HEK293 (cell line): ENCODE results near the gene TIMM44.

Experiments
- CTCF ChIA-PET: fragments of 350-600 bp; formaldehyde crosslinking; extraction: SDS; loops from one replicate; lab custom pipeline; 2021; ENCODE audit warnings: antibody characterized with exemption; lab: Yijun Ruan, JAX
- POLR2A ChIA-PET: fragments of 300-600 bp; formaldehyde crosslinking; extraction: SDS; loops from one replicate; lab custom pipeline; 2020; ENCODE audit warnings: antibody characterized with exemption, inconsistent platforms; lab: Yijun Ruan, JAX
- H3K27ac ChIP-seq: fragments of 200-500 bp; sonication (Bioruptor generic); 2 replicates; pipeline ENCODE4 v1.5.1; 2014; ENCODE audit warnings: low read depth, low read length, control low read depth, inconsistent platforms; ENCODE audit errors: extremely low read depth
- H3K36me3 ChIP-seq, 2 experiments: fragments of 200-500 bp in 1 of 2; sonication (Bioruptor generic) in 1 of 2; 1 replicate in 1 of 2; 2 replicates in 1 of 2; pipeline ENCODE4 v1.5.1; 2014 to 2017; ENCODE audit warnings: inconsistent platforms in 2 of 2, low read length in 2 of 2; ENCODE audit not compliant: control insufficient read depth in 2 of 2, insufficient read depth in 1 of 2
- H3K4me1 ChIP-seq: fragments of 200-500 bp; sonication (Bioruptor generic); 2 replicates; pipeline ENCODE4 v1.5.1; 2014; ENCODE audit warnings: mild to moderate bottlenecking, low read length, inconsistent platforms; ENCODE audit not compliant: control insufficient read depth, insufficient read depth
- H3K4me3 ChIP-seq: 2 replicates; pipeline ENCODE4 v1.5.1; 2011; ENCODE audit warnings: low read depth, mild to moderate bottlenecking, control low read depth, low read length, moderate library complexity
- H3K9me3 ChIP-seq: fragments of 200-500 bp; sonication (Bioruptor generic); 2 replicates; pipeline ENCODE4 v1.5.1; 2014; ENCODE audit warnings: low read depth, low read length, inconsistent platforms; ENCODE audit not compliant: control insufficient read depth, insufficient read depth
- BCL6B ChIP-seq: fragments of 450-650 bp; formaldehyde crosslinking; IDR thresholded peaks from 2 replicates; pipeline ENCODE4 v1.5.1; 2017; ENCODE audit warnings: missing biosample characterization, missing genetic modification characterization
- EGR2 ChIP-seq: fragments of 450-650 bp; formaldehyde crosslinking; IDR thresholded peaks from 2 replicates; pipeline ENCODE4 v1.5.1; 2016; ENCODE audit warnings: low read depth, missing biosample characterization, missing genetic modification characterization
- SCRT2 ChIP-seq: fragments of 450-650 bp; formaldehyde crosslinking; IDR thresholded peaks from 2 replicates; pipeline ENCODE4 v1.5.1; 2016; ENCODE audit warnings: missing biosample characterization, missing genetic modification characterization
- ZBTB20 ChIP-seq: fragments of 450-650 bp; formaldehyde crosslinking; IDR thresholded peaks from 2 replicates; pipeline ENCODE4 v1.5.1; 2016; ENCODE audit warnings: missing biosample characterization, missing genetic modification characterization
- ZBTB26 ChIP-seq: fragments of 450-650 bp; formaldehyde crosslinking; optimal IDR thresholded peaks from 2 replicates; pipeline ENCODE3; 2016; ENCODE audit warnings: missing biosample characterization, mild to moderate bottlenecking, missing genetic modification characterization
- ZFHX2 ChIP-seq: fragments of 450-650 bp; formaldehyde crosslinking; conservative IDR thresholded peaks from 2 replicates; pipeline ENCODE4 v1.5.1; 2016; ENCODE audit warnings: missing biosample characterization, missing genetic modification characterization
- ZNF10 ChIP-seq: fragments of 450-650 bp; formaldehyde crosslinking; IDR thresholded peaks from 2 replicates; pipeline ENCODE4 v1.5.1; 2017; ENCODE audit warnings: missing biosample characterization, missing genetic modification characterization
- ZNF121 ChIP-seq: fragments of 450-650 bp; formaldehyde crosslinking; IDR thresholded peaks from 2 replicates; pipeline ENCODE4 v1.5.1; 2016; ENCODE audit warnings: missing biosample characterization, missing genetic modification characterization
- ZNF239 ChIP-seq: fragments of 450-650 bp; formaldehyde crosslinking; IDR thresholded peaks from 2 replicates; pipeline ENCODE4 v1.5.1; 2016; ENCODE audit warnings: missing biosample characterization, missing genetic modification characterization
- ZNF26 ChIP-seq: fragments of 450-650 bp; formaldehyde crosslinking; IDR thresholded peaks from 2 replicates; pipeline ENCODE4 v1.5.1; 2016; ENCODE audit warnings: missing biosample characterization, missing genetic modification characterization
- ZNF280C ChIP-seq: fragments of 450-650 bp; formaldehyde crosslinking; IDR thresholded peaks from 2 replicates; pipeline ENCODE4 v1.5.1; 2016; ENCODE audit warnings: missing biosample characterization, missing genetic modification characterization
- ZNF623 ChIP-seq: fragments of 450-650 bp; formaldehyde crosslinking; IDR thresholded peaks from 2 replicates; pipeline ENCODE4 v1.5.1; 2016; ENCODE audit warnings: missing biosample characterization, missing genetic modification characterization
- ZNF624 ChIP-seq: fragments of 450-650 bp; formaldehyde crosslinking; IDR thresholded peaks from 2 replicates; pipeline ENCODE4 v1.5.1; 2017; ENCODE audit warnings: missing biosample characterization, missing genetic modification characterization
- ZNF654 ChIP-seq: fragments of 450-650 bp; formaldehyde crosslinking; IDR thresholded peaks from 2 replicates; pipeline ENCODE4 v1.5.1; 2016; ENCODE audit warnings: low read depth, missing biosample characterization, missing genetic modification characterization
- ZNF76 ChIP-seq: fragments of 450-650 bp; formaldehyde crosslinking; IDR thresholded peaks from 2 replicates; pipeline ENCODE4; 2016; ENCODE audit warnings: low read depth, missing biosample characterization, missing genetic modification characterization, borderline replicate concordance
- ZNF837 ChIP-seq: fragments of 450-650 bp; formaldehyde crosslinking; IDR thresholded peaks from 2 replicates; pipeline ENCODE4 v1.5.1; 2016; ENCODE audit warnings: missing biosample characterization, missing genetic modification characterization
- ZNF843 ChIP-seq: fragments of 450-650 bp; formaldehyde crosslinking; IDR thresholded peaks from 2 replicates; pipeline ENCODE4 v1.5.1; 2016; ENCODE audit warnings: missing biosample characterization, missing genetic modification characterization

Gene TIMM44

GRCh38 chr19:7907544-7907943, 35.9 kb downstream of the TIMM44 start:
- TF ChIP-seq ZNF623 (no peak), ZNF121 (tag by site-specific recombination) (0 out of 2 replicates have a peak, but pooled peaks have one; percentile 76), ZNF843 (tag by site-specific recombination) (no peak), BCL6B (tag by site-specific recombination) (no peak), ZNF624 (tag by site-specific recombination) (no peak), ZNF10 (tag by site-specific recombination) (no peak), ZNF654 (no peak), ZNF837 (no peak)
- POLR2A ChIA-PET = interaction anchor here (0.7 to 2.7 kb wide), 3 partner anchors 8 to 36 kb away, joined by 3 to 16 read pairs (median 4); partner anchors contain the start of gene SNAPC2
- no peak overlapping the region for H3K4me3 ChIP-seq
- peaks cover 5% of the 10 kb centered on the region; the same call in 1 of the 2 replicates for H3K4me1 ChIP-seq
- peaks cover 0 to 42% of the 10 kb centered on the region in 2 experiments; a peak in 1 of 3 replicates for H3K36me3 ChIP-seq
- CTCF ChIA-PET = interaction anchor here (1.0 to 1.7 kb wide), 2 partner anchors 10 to 38 kb away, joined by 3 to 6 read pairs; no protein-coding TSS in a partner anchor
- H3K9me3 ChIP-seq = no peaks in the 10 kb centered on the region
- H3K27ac ChIP-seq = no peak overlapping the region

GRCh38 chr19:7907122-7907521, 36.3 kb downstream of the TIMM44 start:
- ChIA-PET CTCF (no interaction called here), POLR2A (interaction anchor here (0.7 to 2.7 kb wide), 3 partner anchors 8 to 36 kb away, joined by 3 to 16 read pairs (median 4); partner anchors contain the start of gene SNAPC2)
- Histone ChIP-seq H3K9me3 (no peaks in the 10 kb centered on the region), H3K36me3 (peaks cover 0 to 40% of the 10 kb centered on the region in 2 experiments; a peak in 1 of 3 replicates), H3K27ac (no peak overlapping the region), H3K4me3 (no peak overlapping the region), H3K4me1 (peaks cover 5% of the 10 kb centered on the region; the same call in 1 of the 2 replicates)
- TF ChIP-seq ZNF76 (tag by site-specific recombination) (no peak), SCRT2 (peak; percentile 49; the same call in 1 of the 2 replicates), ZNF280C (tag by site-specific recombination) (no peak), ZNF239 (tag by site-specific recombination) (no peak), ZNF26 (no peak), ZBTB26 (tag by site-specific recombination) (peak; percentile 8)

- CTCF ChIA-PET = no interaction called here
- peaks cover 0 to 33% of the 10 kb centered on the region in 2 experiments; a peak in 1 of 3 replicates for H3K36me3 ChIP-seq
Measured at GRCh38 chr19:7905859-7906258, 37.6 kb downstream of the TIMM44 start.

More at GRCh38 chr19:7905859-7906258, 37.6 kb downstream of the TIMM44 start:
- H3K27ac ChIP-seq = no peak overlapping the region
- TF ChIP-seq ZBTB20 = no peak
- TF ChIP-seq ZFHX2 (tag by site-specific recombination) = peak; percentile 80
- TF ChIP-seq EGR2 (tag by site-specific recombination) = peak; percentile 85
- H3K4me3 ChIP-seq = no peak overlapping the region
- POLR2A ChIA-PET = no interaction called here
- H3K9me3 ChIP-seq = no peaks in the 10 kb centered on the region
- H3K4me1 ChIP-seq = peaks cover 5% of the 10 kb centered on the region; the same call in 1 of the 2 replicates
